ENCODE results near the gene HYI.

HYI gene

DNA sequence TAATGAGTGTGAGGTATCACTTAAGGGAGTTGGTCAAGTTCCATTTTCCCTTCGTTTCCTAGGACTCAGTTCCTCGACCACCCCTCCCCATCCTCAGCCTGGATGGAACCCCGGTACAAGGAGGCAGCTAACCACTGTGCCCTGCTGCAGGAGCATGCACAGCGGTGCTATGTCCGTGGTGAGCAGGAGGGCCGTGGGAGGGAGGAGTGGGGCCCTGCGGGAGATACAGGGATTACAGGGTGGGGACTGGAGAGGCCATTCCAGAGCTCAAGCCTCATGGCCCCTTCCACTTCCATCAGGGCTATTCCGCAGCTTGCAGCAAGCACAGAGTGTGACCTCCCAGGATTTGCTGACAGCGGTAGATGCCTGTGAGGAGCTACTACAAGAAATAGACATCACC lies 25.8 kb downstream of the HYI start:
- Histone ChIP-seq H3K9me3 (ENCODE audit: control insufficient read depth, low read length) (no peaks in the 10 kb centered on the region), H3K4me1 (no peaks in the 10 kb centered on the region), H3K79me2 (no peaks in the 10 kb centered on the region), H3K27me3 (ENCODE audit: control insufficient read depth, insufficient read depth, low read length) (no peaks in the 10 kb centered on the region), H3K4me3 (ENCODE audit: low read depth, low read length) (no peak overlapping the region), H3K36me3 (ENCODE audit: control insufficient read depth, insufficient read depth, low read length) (no peaks in the 10 kb centered on the region), H3K9ac (no peak overlapping the region), H2AFZ (no peak overlapping the region), H3K27ac (no peak overlapping the region), H3K4me2 (ENCODE audit: low read length) (no peak overlapping the region)
- TF ChIP-seq, protein P1, sequence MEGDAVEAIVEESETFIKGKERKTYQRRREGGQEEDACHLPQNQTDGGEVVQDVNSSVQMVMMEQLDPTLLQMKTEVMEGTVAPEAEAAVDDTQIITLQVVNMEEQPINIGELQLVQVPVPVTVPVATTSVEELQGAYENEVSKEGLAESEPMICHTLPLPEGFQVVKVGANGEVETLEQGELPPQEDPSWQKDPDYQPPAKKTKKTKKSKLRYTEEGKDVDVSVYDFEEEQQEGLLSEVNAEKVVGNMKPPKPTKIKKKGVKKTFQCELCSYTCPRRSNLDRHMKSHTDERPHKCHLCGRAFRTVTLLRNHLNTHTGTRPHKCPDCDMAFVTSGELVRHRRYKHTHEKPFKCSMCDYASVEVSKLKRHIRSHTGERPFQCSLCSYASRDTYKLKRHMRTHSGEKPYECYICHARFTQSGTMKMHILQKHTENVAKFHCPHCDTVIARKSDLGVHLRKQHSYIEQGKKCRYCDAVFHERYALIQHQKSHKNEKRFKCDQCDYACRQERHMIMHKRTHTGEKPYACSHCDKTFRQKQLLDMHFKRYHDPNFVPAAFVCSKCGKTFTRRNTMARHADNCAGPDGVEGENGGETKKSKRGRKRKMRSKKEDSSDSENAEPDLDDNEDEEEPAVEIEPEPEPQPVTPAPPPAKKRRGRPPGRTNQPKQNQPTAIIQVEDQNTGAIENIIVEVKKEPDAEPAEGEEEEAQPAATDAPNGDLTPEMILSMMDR (IDR thresholded peaks at IDR 0.05) = no peak

DNA sequence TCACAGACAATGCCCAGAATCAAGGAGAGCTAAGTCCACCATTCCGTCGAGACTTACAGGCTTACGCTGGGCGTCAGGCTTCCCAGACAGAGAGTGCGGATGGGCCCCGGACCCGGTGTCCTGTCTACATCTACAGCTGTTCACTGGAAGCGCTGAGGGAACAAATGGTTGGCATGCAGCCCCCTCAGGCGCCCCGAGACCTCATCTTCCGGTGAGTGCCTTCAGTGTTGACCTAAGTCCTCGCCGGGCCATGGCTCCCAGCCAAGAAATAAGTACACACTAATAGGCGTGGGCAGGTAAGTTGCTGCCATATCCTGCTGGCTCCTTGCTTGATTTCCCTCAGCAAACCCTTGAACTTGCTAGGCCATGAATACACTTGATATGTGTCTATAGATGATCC lies 26.2 kb downstream of the HYI start:
- H3K4me1 ChIP-seq = no peaks in the 10 kb centered on the region
- H3K4me2 ChIP-seq (ENCODE audit: low read length) = no peak overlapping the region
- no peaks in the 10 kb centered on the region for H3K79me2 ChIP-seq
- TF ChIP-seq, protein P1 (IDR thresholded peaks at IDR 0.05) = no peak
- no peak overlapping the region for H3K9ac ChIP-seq
- H2AFZ ChIP-seq = no peak overlapping the region
- no peaks in the 10 kb centered on the region for H3K27me3 ChIP-seq (ENCODE audit: control insufficient read depth, insufficient read depth, low read length)
- no peaks in the 10 kb centered on the region for H3K9me3 ChIP-seq (ENCODE audit: control insufficient read depth, low read length)
- H3K4me3 ChIP-seq (ENCODE audit: low read depth, low read length) = no peak overlapping the region
- H3K36me3 ChIP-seq (ENCODE audit: control insufficient read depth, insufficient read depth, low read length) = no peaks in the 10 kb centered on the region
- no peak overlapping the region for H3K27ac ChIP-seq

DNA sequence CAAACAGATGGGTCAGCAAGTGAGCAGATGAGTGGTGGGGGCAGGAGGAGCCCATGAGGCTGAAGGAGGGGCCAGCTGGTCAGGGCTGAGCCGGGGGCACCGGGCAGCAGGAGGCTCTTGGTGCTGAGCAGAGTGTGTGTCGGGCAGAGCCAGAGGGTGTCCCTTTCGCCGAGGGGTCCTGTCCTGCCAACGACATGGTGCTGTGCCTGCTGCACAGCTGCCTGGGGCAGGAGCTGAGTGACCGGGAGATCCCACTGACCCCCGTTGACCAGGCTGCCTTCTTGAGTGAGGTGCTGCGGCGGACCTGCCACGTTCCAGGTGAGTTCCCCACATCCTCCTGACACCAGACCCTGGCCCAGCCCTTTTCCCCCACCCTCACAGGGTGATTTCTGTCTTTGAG lies 27.5 kb downstream of the HYI start:
- no peaks in the 10 kb centered on the region for H3K27me3 ChIP-seq (ENCODE audit: control insufficient read depth, insufficient read depth, low read length)
- H3K9me3 ChIP-seq (ENCODE audit: control insufficient read depth, low read length) = no peaks in the 10 kb centered on the region
- TF ChIP-seq, protein P1 (IDR thresholded peaks at IDR 0.05) = no peak
- no peak overlapping the region for H3K9ac ChIP-seq
- no peak overlapping the region for H2AFZ ChIP-seq
- no peak overlapping the region for H3K27ac ChIP-seq
- H3K4me1 ChIP-seq = no peaks in the 10 kb centered on the region
- H3K36me3 ChIP-seq (ENCODE audit: control insufficient read depth, insufficient read depth, low read length) = no peaks in the 10 kb centered on the region
- H3K79me2 ChIP-seq = no peaks in the 10 kb centered on the region
- H3K4me3 ChIP-seq (ENCODE audit: low read depth, low read length) = no peak overlapping the region
- no peak overlapping the region for H3K4me2 ChIP-seq (ENCODE audit: low read length)

DNA sequence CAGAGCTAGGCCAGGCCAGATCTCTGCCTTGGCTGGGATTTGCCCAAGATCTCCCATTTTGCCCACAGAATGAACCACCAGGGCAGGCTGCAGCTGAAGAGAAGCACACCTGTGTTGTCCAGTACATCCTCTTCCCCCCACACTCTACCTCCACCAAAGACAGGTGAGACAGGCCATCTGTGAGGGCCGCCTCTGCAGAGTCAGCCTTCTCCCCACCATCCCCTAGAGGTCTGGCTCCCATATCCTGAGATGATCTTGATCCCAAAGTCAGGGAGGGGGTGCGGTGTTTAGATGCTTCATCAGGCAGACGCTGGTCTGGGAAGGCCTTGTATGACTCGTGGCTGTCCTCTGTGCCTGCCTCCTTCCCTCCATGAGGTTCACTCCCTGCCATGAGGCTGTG lies 28.7 kb downstream of the HYI start:
- H3K79me2 ChIP-seq = no peaks in the 10 kb centered on the region
- H3K27ac ChIP-seq = no peak overlapping the region
- no peak overlapping the region for H3K4me2 ChIP-seq (ENCODE audit: low read length)
- H2AFZ ChIP-seq = no peak overlapping the region
- no peak overlapping the region for H3K4me3 ChIP-seq (ENCODE audit: low read depth, low read length)
- H3K36me3 ChIP-seq (ENCODE audit: control insufficient read depth, insufficient read depth, low read length) = no peaks in the 10 kb centered on the region
- H3K4me1 ChIP-seq = no peaks in the 10 kb centered on the region
- H3K9me3 ChIP-seq (ENCODE audit: control insufficient read depth, low read length) = no peaks in the 10 kb centered on the region
- no peaks in the 10 kb centered on the region for H3K27me3 ChIP-seq (ENCODE audit: control insufficient read depth, insufficient read depth, low read length)
- H3K9ac ChIP-seq = no peak overlapping the region
- TF ChIP-seq, protein P1 (IDR thresholded peaks at IDR 0.05) = no peak

DNA sequence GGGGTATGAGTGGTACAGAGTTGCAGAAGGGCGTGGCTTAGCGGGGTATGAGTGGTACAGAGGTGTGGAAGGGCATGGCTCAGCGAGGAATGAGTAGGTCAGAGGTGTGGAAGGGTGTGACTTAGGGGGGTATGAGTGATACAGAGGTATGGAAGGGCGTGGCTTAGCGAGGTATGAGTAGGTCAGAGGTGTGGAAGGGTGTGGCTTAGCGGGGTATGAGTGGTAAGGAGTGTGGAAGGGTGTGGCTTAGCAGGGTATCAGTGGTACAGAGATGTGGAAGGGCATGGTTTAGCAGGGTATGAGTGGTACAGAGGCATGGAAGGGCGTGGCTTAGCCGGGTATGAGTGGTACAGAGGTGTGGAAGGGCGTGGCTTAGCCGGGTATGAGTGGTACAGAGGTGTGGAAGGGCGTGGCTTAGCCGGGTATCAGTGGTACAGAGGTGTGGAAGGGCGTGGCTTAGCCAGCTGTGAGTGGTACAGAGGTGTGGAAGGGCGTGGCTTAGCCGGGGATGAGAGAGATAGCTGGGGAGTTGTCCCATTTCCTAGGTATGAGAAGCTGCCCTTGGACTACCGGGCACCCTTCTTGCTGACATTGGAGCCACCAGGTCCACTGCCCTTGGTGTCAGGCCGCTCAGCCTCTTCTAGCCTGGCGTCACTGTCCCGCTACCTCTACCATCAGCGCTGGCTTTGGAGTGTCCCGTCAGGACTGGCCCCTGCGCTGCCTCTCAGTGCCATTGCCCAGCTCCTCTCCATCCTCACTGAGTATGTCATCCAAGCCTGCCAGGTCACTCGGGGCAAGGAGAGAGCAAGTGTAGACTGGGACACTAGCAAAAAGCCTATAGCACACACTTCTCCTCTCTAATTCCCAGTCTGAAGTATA lies 29.8 kb downstream of the HYI start:
- Histone ChIP-seq H3K27ac (no peak overlapping the region), H3K27me3 (ENCODE audit: control insufficient read depth, insufficient read depth, low read length) (no peaks in the 10 kb centered on the region), H3K9ac (no peak overlapping the region), H3K79me2 (no peaks in the 10 kb centered on the region), H3K9me3 (ENCODE audit: control insufficient read depth, low read length) (no peaks in the 10 kb centered on the region), H2AFZ (no peak overlapping the region), H3K36me3 (ENCODE audit: control insufficient read depth, insufficient read depth, low read length) (no peaks in the 10 kb centered on the region), H3K4me3 (ENCODE audit: low read depth, low read length) (no peak overlapping the region), H3K4me1 (no peaks in the 10 kb centered on the region), H3K4me2 (ENCODE audit: low read length) (no peak overlapping the region)
- TF ChIP-seq, protein P1 (IDR thresholded peaks at IDR 0.05) = no peak

All from parathyroid adenoma (tissue), 2 donors.